ENCODE data around the gene BHLHA9.
"Not testable (repeated sequence)": the region's sequence is repeated elsewhere in the genome, so short reads cannot be mapped to it uniquely, and the experiment has no call there.

BHLHA9 gene

DNA sequence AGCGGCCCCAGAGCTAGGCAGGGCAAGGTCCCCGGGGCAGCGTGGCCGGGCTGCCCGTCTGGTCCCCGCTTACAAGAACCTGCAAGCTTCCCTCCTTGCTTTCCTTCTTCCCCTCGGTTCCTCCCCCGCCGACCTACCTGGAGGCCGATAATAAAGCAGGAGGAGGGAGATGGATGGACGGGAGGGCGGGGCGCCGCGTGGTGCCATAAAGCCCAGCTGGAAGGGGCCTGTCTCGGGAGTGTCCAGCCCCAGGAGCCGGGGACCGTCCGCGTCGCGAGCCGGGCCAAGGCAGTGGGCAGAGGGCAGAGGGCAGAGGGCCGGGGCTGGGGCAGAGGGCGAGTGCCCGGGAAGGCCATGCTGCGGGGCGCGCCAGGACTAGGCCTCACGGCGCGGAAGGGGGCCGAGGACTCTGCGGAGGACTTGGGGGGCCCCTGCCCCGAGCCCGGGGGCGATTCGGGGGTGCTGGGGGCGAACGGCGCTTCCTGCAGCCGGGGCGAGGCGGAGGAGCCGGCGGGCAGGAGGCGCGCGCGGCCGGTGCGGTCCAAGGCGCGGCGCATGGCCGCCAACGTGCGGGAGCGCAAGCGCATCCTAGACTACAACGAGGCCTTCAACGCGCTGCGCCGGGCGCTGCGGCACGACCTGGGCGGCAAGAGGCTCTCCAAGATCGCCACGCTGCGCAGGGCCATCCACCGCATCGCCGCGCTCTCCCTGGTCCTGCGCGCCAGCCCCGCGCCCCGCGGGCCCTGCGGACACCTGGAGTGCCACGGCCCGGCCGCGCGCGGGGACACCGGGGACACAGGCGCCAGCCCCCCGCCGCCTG lies at the start of gene BHLHA9:
Gene BHLHA9, plus strand, starts transcription at position 235 of the 820 bp plus-strand sequence. Its CDS starts 120 bp downstream, at position 355.
- no peak for DNase-seq (ENCODE audit: low spot score)

GRCh38 chr17:1221209-1221608 lies 49.0 kb upstream of the BHLHA9 start:
- no peak for DNase-seq (ENCODE audit: low spot score)

- no peak for DNase-seq (ENCODE audit: low spot score)
Observed at GRCh38 chr17:1222321-1222720, 47.9 kb upstream of the BHLHA9 start.

DNA sequence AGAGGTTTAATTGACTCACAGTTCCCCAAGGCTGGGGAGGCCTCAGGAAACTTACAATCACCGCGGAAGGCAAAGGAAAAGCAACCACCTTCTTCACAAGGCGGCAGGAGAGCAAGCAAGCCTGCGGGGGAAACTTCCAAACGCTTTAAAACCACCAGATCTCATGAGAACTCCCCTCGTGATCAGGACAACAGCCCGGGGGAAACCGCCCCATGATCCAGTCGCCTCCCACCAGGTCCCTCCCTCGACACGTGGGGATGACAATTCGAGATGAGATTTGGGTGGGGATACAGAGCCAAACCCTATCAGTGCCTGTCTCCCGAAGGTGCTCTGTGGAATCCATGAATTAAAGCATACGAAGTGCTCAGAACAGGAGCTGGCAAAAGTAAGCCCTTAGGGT lies 46.6 kb upstream of the BHLHA9 start:
- DNase-seq (ENCODE audit: low spot score), result no peak

DNA sequence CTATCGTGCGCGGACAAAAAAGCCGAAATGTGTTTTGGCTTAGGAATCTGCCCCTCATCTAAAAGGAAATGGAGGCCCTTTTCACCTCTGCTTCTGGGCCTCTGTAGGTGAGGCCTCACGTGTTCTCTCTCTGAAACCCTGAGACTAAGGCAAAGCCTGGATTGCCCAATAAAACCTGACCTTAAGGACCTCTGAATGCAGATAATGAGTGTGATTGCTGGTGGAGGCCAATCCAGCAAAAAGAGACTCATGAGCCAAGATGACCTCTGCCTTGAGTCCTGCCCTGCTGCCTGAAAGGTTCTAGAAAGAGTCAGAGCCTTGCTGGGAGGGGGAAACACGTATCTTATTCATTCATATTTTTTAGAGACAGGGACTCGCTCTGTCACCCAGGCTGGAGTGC lies 45.9 kb upstream of the BHLHA9 start:
- no peak for DNase-seq (ENCODE audit: low spot score)

GRCh38 chr17:1226308-1226707 lies 43.9 kb upstream of the BHLHA9 start:
- DNase-seq (ENCODE audit: low spot score), result no peak

DNA sequence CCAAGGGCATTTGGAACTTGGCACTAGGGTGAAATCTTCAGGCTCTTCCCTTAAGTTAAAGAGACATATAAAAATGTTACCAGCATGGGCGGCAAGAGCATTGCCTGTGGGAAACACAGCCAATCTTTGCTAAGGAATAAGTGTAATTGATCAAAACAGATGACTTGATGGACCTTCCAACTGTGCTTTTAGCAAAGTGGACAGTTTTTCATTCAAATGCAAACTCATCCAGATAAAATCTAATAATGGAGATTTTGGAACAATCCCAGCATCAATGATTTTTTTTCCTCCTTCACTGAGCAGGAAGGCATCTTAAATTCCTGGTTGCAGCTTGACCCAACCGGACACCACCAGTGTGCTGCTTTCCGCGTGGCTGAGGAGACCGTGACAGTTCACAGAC lies 42.9 kb upstream of the BHLHA9 start:
- no peak for DNase-seq (ENCODE audit: low spot score)

- peak; percentile 86 for DNase-seq (ENCODE audit: low spot score)
Observed at GRCh38 chr17:1227917-1228780, 42.1 kb upstream of the BHLHA9 start.

DNA sequence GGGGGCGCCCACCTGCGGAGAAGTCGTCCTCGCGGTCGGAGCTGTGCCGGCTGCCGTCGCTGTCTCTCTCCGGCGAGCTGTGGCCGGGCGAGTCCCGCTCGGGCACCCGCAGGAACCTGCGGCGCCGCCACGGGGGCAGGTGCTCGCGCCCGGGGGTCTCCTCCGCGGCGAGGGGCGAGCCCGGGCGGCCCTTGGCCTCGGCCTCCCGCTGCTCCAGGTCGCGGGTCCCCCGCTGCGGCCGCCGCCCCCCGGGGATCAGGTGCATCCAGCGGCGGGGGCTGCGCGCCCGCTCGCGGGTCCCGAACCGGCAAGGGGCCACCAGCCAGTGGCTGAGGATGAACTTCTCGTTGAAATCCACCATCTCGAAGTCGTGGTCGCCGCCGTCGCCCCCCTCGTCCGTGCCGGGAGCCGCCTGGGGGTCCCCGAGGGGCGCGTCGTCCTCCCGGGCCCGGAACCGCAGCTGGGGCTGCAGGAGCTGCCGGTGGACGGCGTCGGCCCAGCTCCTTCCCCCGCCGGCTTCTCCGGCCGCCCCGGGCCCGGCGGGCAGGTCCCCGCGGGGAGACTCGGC lies 41.4 kb upstream of the BHLHA9 start:
- peak; percentile 60 for DNase-seq (ENCODE audit: low spot score)

DNA sequence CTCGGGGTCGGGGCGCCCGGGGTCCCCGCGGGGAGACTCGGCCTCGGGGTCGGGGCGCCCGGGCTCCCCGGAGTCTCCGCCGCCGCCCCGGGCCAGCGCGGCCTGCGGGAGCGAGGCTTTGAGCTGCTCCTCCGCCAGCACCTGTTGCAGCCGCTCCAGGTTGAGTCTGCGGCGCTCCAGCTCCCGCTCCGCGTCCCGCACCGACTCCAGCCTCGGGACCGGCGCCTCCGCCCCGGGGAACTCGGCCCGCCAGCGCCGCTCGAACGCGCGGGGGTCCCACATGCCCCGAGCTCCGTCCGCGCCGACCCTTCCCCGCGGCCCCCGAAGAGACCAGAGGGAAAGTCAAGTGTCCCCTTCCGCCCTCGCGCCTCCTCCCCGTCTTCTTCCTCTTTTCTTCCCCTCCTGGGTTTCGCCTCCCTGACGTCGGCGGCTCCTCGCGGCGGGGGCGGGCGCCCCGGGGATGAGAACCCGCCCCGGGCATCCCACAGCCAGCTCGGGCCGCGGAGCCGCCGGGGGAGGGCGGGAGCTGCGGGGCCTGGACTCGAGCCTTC lies 40.8 kb upstream of the BHLHA9 start:
- peak; percentile 94 for DNase-seq (ENCODE audit: low spot score)

DNA sequence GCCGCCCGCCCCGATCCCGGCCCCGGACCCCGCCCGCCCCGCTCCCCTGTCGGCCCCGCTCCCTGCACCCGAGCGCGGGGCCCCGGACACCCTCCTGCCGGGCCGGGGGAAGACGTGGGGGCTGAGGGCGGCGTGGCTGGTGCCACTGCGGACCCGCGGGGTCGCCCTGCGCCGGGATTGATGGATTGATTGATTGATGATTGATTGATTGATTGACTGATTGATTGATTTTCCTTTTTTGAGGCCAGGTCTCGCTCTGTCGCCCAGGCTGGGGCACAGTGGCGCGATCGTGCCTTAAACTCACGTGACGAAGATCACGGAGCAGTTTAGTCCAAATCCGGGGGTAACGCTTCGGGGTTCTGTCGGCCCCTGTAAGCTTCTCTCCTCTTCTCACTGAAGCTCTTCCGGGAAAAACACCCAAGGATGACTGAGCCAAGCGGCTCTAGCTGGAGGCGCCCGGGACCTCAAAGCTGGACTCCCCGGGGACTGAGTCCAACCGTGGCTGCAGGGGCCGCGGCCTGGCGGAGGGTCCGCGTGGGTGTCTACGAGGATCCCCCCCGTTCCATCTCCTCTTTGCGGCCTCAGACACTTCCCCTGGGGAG lies 40.2 kb upstream of the BHLHA9 start:
- no peak for DNase-seq (ENCODE audit: low spot score)

DNA sequence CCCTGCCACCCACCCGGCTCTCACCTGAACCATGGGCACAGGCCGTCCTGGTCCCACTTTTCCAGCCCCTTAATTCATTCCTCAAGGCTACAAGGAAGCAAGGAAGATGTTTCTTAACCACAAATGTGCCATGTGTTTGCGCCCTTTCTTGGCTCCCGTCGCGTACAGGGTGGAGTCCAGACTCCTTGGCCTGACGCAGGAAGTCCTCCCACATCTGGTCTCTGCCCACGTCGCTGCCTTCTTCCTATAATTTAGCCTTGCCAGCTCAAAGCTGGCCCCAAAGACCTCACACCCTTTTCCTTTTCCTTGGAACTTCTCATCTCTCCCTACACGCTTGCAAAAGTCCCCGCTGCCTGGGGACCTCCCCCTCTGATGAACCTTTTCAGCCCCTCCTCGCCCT lies 38.8 kb upstream of the BHLHA9 start:
- DNase-seq (ENCODE audit: low spot score), result no peak

GRCh38 chr17:1232331-1232730 lies 37.9 kb upstream of the BHLHA9 start:
- DNase-seq (ENCODE audit: low spot score), result no peak

DNA sequence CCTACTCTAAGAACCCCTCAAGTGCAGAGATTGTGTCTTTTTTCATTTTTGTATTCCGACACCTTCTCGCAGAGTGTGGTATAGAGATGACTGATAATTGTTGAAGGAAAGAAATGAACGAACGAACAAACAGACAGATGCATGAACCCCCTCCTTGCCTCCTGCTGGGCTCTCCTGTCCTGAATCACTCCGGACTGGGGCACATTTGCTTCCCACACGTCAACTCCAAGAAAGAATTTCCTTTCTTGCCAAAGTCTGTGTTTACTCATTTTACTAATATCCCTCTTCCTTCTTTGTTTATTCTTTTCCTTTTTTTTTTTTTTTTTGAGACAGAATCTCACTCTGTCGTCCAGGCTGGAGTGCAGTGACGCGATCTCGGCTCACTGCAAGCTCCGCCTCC lies 37.5 kb upstream of the BHLHA9 start:
- no peak for DNase-seq (ENCODE audit: low spot score)

DNA sequence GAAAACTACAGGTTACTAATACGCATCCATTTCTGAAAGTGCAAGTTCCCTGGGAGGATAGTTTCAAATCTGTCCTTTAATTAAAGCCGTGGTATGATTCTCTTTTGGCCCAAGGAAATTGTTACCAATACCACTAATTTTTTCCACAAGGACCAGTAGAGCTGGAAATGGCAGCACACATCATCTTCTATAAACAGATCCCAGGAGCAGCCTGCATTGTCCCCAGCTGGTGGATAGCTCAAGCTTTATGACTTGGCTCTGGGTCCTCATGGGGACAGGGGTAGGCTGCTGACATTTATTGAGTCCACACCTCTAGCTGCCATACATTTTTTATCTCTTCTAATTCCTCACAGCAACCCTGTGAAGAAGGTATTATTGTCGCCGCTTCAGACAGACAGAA lies 35.8 kb upstream of the BHLHA9 start:
- DNase-seq (ENCODE audit: low spot score), result no peak

- no peak for DNase-seq (ENCODE audit: low spot score)
Observed at GRCh38 chr17:1237471-1237870, 32.8 kb upstream of the BHLHA9 start.

DNA sequence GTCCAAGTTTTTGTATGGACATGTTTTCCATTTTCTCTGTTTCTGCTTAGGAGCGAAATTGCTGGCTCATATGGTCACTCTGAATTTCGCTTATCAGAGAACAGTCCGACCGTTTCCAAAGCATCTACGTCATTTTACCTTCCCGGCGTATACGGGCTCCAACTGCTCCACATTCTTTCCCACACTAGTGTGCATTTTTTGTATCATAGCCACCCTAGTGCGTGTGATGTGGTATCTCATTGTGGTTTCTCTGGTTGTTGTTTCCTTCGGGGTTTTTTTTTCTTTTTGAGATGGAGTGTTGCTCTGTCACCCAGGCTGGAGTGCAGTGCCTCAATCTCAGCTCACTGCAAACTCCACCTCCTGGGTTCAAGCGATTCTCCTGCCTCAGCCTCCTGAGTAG lies 31.0 kb upstream of the BHLHA9 start:
- no peak for DNase-seq (ENCODE audit: low spot score)

DNA sequence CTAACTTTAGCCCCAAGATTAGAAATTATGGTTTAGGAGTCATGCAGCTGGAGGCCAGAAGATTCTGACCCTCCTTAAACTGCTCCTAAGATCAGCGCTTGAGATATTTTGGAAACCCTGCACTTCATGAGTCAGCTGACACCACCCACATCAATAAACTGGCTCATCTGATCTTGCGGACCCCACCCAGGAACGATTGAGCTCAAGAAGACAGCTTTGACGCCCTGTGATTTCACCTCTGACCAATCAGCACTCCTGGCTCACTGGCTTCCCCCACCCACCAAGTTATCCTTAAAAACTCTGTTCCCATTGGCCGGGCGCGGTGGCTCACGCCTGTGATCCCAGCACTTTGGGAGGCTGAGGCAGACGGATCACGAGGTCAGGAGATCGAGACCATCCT lies 29.8 kb upstream of the BHLHA9 start:
- DNase-seq (ENCODE audit: low spot score), result not testable (repeated sequence)

DNA sequence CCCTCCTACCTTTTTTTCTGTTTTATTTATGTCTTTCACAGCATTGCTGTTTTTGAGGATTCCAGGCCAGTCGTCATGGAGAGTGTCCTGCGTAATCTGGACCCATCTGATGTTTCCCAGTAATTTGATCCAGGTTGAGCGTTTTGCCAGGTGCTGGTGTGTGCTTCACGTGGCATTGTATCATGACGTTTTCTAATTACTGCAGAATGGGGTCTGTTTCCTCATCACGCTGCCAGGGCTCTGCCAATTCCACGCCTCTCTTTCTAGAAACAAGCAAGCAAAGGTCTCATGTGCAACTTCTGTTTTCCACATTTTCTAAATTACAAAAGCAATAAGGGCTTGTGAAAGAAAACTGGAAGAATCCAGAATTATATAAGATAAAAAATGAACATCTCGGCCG lies 28.3 kb upstream of the BHLHA9 start:
- DNase-seq (ENCODE audit: low spot score), result no peak

GRCh38 chr17:1244606-1245012 lies 25.6 kb upstream of the BHLHA9 start:
- DNase-seq (ENCODE audit: low spot score), result no peak

DNA sequence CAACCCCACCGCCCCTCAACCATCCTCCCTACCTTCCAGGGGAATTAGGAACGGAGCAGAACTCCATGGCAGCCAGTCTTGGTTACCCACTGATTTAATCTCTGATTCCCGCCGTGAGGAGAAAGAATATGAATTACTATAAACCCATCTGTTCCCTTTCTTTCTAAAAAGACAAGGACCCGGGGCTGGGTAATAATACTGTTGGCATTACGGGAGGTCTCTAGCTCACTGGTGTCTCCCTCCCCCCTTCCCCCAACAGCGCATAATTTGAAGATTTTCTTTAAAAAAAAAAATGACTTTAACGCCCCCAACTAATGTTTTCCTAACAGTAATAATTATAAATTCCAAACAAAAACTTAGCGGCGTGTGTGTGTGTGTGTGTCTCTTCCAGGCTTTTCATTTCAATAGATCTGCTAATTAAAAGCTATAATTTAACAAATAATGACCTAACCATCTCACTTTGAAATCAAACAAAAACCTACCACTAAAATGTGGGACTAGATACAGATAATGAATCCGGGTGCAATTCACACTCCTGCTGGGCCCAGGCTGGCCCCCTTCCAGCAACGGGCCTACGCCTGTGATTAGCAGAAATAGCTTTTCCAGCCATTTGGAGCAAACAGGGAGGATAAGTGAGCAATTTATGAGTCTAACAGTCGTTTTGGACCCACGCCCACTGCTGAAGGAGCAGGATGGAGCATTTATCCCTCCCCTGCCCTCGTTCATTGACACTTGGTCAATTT lies 18.2 kb upstream of the BHLHA9 start:
- no peak for DNase-seq (ENCODE audit: low spot score)
